HCT116 (cell line): ENCODE results near the gene TENM4. TPM values are rescaled to one million over a fixed set of nuclear protein-coding genes. Genes with fewer than 3 reads are reported as not detected.

ENCODE experiments used
- ATAC-seq: fragments of 200-7000 bp; cut with Tn5 transposase; 2 replicates; pipeline ENCODE4 v1.9.1; 2020; ENCODE audit warnings: mild to moderate bottlenecking, moderate library complexity
- BruUV-seq: library from RNA; stranded (reverse); fragments of 400-500 nt; replicated peaks from 2 replicates; lab custom pipeline; 2021; lab: Mats Ljungman, UMichigan
- CTCF ChIA-PET: fragments of 300-600 bp; sonication (Branson Sonifier 250); formaldehyde crosslinking; loops from one replicate; lab custom pipeline; 2021; ENCODE audit warnings: antibody characterized with exemption; lab: Charles Lee
- POLR2A ChIA-PET: fragments of 300-600, 350-600 bp; sonication (Branson Sonifier 250); formaldehyde crosslinking; loops from one replicate; lab custom pipeline; 2021; ENCODE audit warnings: antibody characterized with exemption; lab: Charles Lee
- RAD21 ChIA-PET, 2 experiments: fragments of 300-600 bp; sonication (Branson Sonifier 250); formaldehyde crosslinking; loops; one replicate each; lab custom pipeline; 2023; ENCODE audit warnings: low total read pairs in 2 of 2; ENCODE audit not compliant: uncharacterized antibody in 2 of 2, unreplicated experiment in 2 of 2, low non-redundant PET in 1 of 2; lab: Charles Lee
- DNase-seq: peaks from one replicate; pipeline ENCODE4 v3.0.0-alpha.2; 2010; ENCODE audit warnings: low read depth, low spot score
- H2AFZ ChIP-seq: fragments of 200-600 bp; shearing (Covaris generic), sonication (generic); 2 replicates; pipeline ENCODE4 v1.6.1; 2017; ENCODE audit warnings: low read depth, mixed run types, mixed read lengths, antibody characterized with exemption, low read length; ENCODE audit not compliant: poor library complexity, severe bottlenecking
- H3K27ac ChIP-seq: 2 replicates; pipeline ENCODE4 v1.5.1; 2012; ENCODE audit warnings: low read depth, low read length
- H3K27me3 ChIP-seq: fragments of 200-600 bp; sonication (generic); 2 replicates; pipeline ENCODE4 v1.6.1; 2016; ENCODE audit warnings: mixed run types, low read length, mixed read lengths; ENCODE audit not compliant: insufficient read depth
- H3K36me3 ChIP-seq, 2 experiments: fragments of 200-500 bp in 1 of 2; fragments of 200-600 bp in 1 of 2; sonication (Bioruptor generic) in 1 of 2; sonication (generic) in 1 of 2; 2 replicates each; pipeline versions ENCODE4 v1.5.1 to v1.6.1; 2014 to 2016; ENCODE audit warnings: low read length in 2 of 2, inconsistent platforms in 1 of 2, mixed read lengths in 1 of 2, mixed run types in 1 of 2; ENCODE audit not compliant: insufficient read depth in 2 of 2, control insufficient read depth in 1 of 2
- H3K4me1 ChIP-seq, 2 experiments: fragments of 200-600 bp in 1 of 2; sonication (generic) in 1 of 2; 2 replicates each; pipeline versions ENCODE4 v1.5.1 to v1.6.1; 2012 to 2017; ENCODE audit warnings: low read length in 2 of 2, inconsistent platforms in 1 of 2, mild to moderate bottlenecking in 1 of 2, mixed read lengths in 1 of 2, mixed run types in 1 of 2, moderate library complexity in 1 of 2; ENCODE audit not compliant: insufficient read depth in 2 of 2, control insufficient read depth in 1 of 2
- H3K4me2 ChIP-seq: fragments of 200-600 bp; sonication (generic); 2 replicates; pipeline ENCODE4 v1.6.1; 2017; ENCODE audit warnings: mixed run types, low read length, mixed read lengths
- H3K4me3 ChIP-seq, 2 experiments: fragments of 200-600 bp in 1 of 2; sonication (generic) in 1 of 2; replicated peaks in 1 of 2; 2 replicates each; pipeline ENCODE4 v1.5.1; 2011 to 2016; ENCODE audit warnings: low read length in 2 of 2, control low read depth in 1 of 2, low read depth in 1 of 2, mild to moderate bottlenecking in 1 of 2, mixed read lengths in 1 of 2, mixed run types in 1 of 2
- H3K79me2 ChIP-seq: fragments of 200-600 bp; sonication (generic); 2 replicates; pipeline ENCODE4 v1.6.1; 2017; ENCODE audit warnings: mild to moderate bottlenecking, mixed run types, low read length, moderate library complexity, mixed read lengths; ENCODE audit not compliant: insufficient read depth
- H3K9ac ChIP-seq: fragments of 200-600 bp; sonication (generic); 2 replicates; pipeline ENCODE4 v1.6.1; 2016; ENCODE audit warnings: low read length, mixed read lengths
- H3K9me2 ChIP-seq: fragments of 200-600 bp; sonication (generic), shearing (Covaris generic); 2 replicates; pipeline ENCODE4 v1.6.1; 2017; ENCODE audit warnings: mixed run types, mild to moderate bottlenecking, moderate library complexity; ENCODE audit not compliant: insufficient read depth
- H3K9me3 ChIP-seq, 2 experiments: fragments of 200-500 bp in 1 of 2; fragments of 200-600 bp in 1 of 2; sonication (Bioruptor generic) in 1 of 2; sonication (generic) in 1 of 2; 2 replicates each; pipeline ENCODE4 v1.6.1; 2014 to 2017; ENCODE audit warnings: low read length in 2 of 2, mixed read lengths in 2 of 2, inconsistent platforms in 1 of 2, low read depth in 1 of 2, mild to moderate bottlenecking in 1 of 2, mixed run types in 1 of 2, moderate library complexity in 1 of 2; ENCODE audit not compliant: control insufficient read depth in 1 of 2, insufficient read depth in 1 of 2
- H4K20me1 ChIP-seq: fragments of 200-600 bp; sonication (generic), shearing (Covaris generic); 2 replicates; pipeline ENCODE4 v1.6.1; 2017; ENCODE audit warnings: mixed run types, mild to moderate bottlenecking, moderate library complexity; ENCODE audit not compliant: insufficient read depth
- CBX3 ChIP-seq: IDR thresholded peaks from 2 replicates; pipeline ENCODE4 v1.6.1; 2012; ENCODE audit warnings: low read depth
- EGR1 ChIP-seq: IDR thresholded peaks from 2 replicates; pipeline ENCODE4 v1.6.1; 2012; ENCODE audit warnings: low read depth
- ELF1 ChIP-seq: IDR thresholded peaks from 2 replicates; pipeline ENCODE4 v1.6.1; 2012; ENCODE audit warnings: low read depth, borderline replicate concordance
- EZH2phosphoT487 ChIP-seq: fragments of 200-600 bp; IDR thresholded peaks from 2 replicates; pipeline ENCODE4 v1.6.1; 2018; ENCODE audit warnings: antibody characterized with exemption, borderline replicate concordance
- RAD21 ChIP-seq: IDR thresholded peaks from 2 replicates; pipeline ENCODE4 v1.6.1; 2012; ENCODE audit warnings: low read depth, mild to moderate bottlenecking
- intact Hi-C: fragments of 100-400 bp; cut with micrococcal nuclease; formaldehyde crosslinking; loops from 2 replicates; pipeline ENCODE4 v1.10.0; 2022
- total RNA-seq: library from RNA; stranded (reverse); gene quantifications from one replicate; pipeline ENCODE4 v1.2.1, GENCODE V29; 2021; ENCODE audit not compliant: unreplicated experiment

TENM4 gene
- total RNA-seq, 1 experiment from 2014 or later, result 0.05 TPM

DNA sequence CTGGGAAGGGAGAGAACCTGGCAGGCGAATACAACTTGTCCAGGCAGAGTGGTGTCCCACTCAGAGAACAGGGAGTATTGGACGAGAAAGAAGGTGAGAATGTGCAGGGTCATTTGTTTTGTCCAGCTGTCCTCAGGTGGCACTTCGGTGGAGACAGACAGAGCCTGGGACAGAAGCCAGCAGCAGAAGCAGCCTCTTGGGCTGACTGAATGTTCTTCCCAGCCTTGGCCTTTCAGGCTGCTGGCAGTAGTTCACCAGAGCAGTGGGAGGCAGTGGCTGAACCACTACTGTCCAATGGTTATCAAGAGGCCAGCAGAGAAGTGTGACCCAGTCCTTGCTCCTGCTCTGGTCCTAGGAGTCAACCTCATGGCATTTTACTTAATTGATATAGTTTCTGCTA lies 535.1 kb downstream of the TENM4 start:
- H3K4me3 ChIP-seq, result no peak overlapping the region
- RAD21 ChIA-PET, result no interaction called here
- H4K20me1 ChIP-seq, result no peaks in the 10 kb centered on the region
- H3K79me2 ChIP-seq, result no peaks in the 10 kb centered on the region
- no peaks in the 10 kb centered on the region for H3K4me1 ChIP-seq
- H3K4me2 ChIP-seq, result no peak overlapping the region
- no peak overlapping the region for H2AFZ ChIP-seq
- no peak overlapping the region for H3K9ac ChIP-seq
- no TSS peak for BruUV-seq
- intact Hi-C loops, result no loop called here
- no peaks in the 10 kb centered on the region for H3K9me2 ChIP-seq
- DNase-seq (no peak), ATAC-seq (no peak)
- H3K9me3 ChIP-seq, result no peaks in the 10 kb centered on the region
- H3K27ac ChIP-seq, result no peak overlapping the region
- peaks cover 19% of the 10 kb centered on the region; the same call in 1 of the 2 replicates for H3K27me3 ChIP-seq
- H3K36me3 ChIP-seq, result no peaks in the 10 kb centered on the region
- CTCF ChIA-PET, result no interaction called here
- TF ChIP-seq ELF1 (no peak), EZH2phosphoT487 (no peak)
- POLR2A ChIA-PET, result no interaction called here

DNA sequence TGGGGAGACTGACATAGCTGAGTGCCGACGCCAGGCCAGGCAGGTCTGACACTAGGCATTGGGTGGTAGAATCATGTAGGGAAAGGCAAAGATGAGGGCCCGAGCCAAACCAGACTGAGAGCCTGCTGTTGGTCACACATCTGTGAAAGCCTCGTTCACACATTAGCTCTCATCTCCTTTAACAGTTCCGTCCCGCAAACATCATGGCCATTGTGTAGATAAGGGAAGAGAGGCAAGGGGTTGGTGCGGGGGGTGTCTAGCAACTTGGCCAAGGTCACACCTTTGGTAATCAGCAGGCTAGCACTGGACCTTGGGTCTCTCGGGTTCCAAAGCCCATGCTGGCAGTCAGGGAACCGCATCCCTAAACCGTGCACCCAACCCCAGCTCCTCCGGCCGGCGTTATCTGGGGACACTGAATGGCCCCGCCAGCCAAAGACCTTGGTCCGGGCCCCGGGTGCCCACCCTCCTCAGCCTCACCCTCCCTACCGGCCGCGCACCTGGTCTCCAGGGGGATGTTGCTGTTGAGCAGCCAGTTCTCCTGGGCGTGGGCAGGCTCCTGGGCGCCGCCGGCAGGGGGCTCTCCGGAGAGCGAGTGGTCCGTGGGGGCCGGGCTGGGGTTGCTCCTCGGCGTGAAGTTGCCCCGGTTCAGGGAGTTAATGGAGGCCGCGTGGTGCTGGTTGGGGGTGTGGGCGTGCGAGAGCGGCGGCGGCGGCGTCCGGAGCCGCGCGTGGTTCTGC lies 537.9 kb downstream of the TENM4 start:
- no peak overlapping the region for H3K27ac ChIP-seq
- ATAC-seq, result no peak

More for the DNA sequence above, 537.9 kb downstream of the TENM4 start:
- Histone ChIP-seq H3K79me2 (no peaks in the 10 kb centered on the region), H3K9ac (no peak overlapping the region), H2AFZ (no peak overlapping the region), H3K4me3 (no peak overlapping the region), H3K27me3 (peaks cover 19% of the 10 kb centered on the region; the same call in 1 of the 2 replicates), H3K36me3 (no peaks in the 10 kb centered on the region), H4K20me1 (no peaks in the 10 kb centered on the region), H3K9me3 (no peaks in the 10 kb centered on the region), H3K4me1 (no peaks in the 10 kb centered on the region), H3K4me2 (no peak overlapping the region), H3K9me2 (no peaks in the 10 kb centered on the region)
- TF ChIP-seq EGR1 (no peak), RAD21 (no peak), CBX3 (no peak)
- ChIA-PET POLR2A (no interaction called here), RAD21 (no interaction called here), CTCF (no interaction called here)
- no peak for DNase-seq
- BruUV-seq, result no TSS peak
- intact Hi-C loops, result no loop called here
